Smooth muscle cell (in vitro differentiated cells): ENCODE results near the gene LRRC46. TPM values are rescaled to one million over a fixed set of nuclear protein-coding genes. Genes with fewer than 3 reads are reported as not detected.

Experiments used
- DNase-seq: peaks from one replicate; lab custom pipeline; 2025; ENCODE audit not compliant: unreplicated experiment; lab: John Stamatoyannopoulos, UW
- H2AFZ ChIP-seq: fragments of 200-600 bp; sonication (generic); 2 replicates; pipeline ENCODE4 v1.6.0; 2016; ENCODE audit warnings: antibody characterized with exemption, low read depth, mild to moderate bottlenecking
- H3F3A ChIP-seq: fragments of 200-600 bp; sonication (generic); 2 replicates; pipeline ENCODE4 v1.6.0; 2017; ENCODE audit warnings: antibody characterized with exemption, low read depth
- H3K27ac ChIP-seq: fragments of 200-600 bp; sonication (generic); 2 replicates; pipeline ENCODE4 v1.5.1; 2016; ENCODE audit warnings: low read depth, mild to moderate bottlenecking
- H3K27me3 ChIP-seq: fragments of 200-600 bp; sonication (generic); 2 replicates; pipeline ENCODE4 v1.6.1; 2016; ENCODE audit warnings: low read depth, mild to moderate bottlenecking
- H3K36me3 ChIP-seq: fragments of 200-600 bp; sonication (generic); 2 replicates; pipeline ENCODE4 v1.5.1; 2016; ENCODE audit warnings: low read depth
- H3K4me1 ChIP-seq: fragments of 200-600 bp; sonication (generic); 2 replicates; pipeline ENCODE4 v1.5.1; 2016; ENCODE audit warnings: low read depth
- H3K4me2 ChIP-seq: fragments of 200-600 bp; sonication (generic); 2 replicates; pipeline ENCODE4 v1.6.0; 2016; ENCODE audit warnings: mild to moderate bottlenecking
- H3K4me3 ChIP-seq: fragments of 200-600 bp; sonication (generic); 2 replicates; pipeline ENCODE4 v1.5.1; 2016; ENCODE audit warnings: mild to moderate bottlenecking
- H3K79me2 ChIP-seq: fragments of 200-600 bp; sonication (generic); 2 replicates; pipeline ENCODE4 v1.6.0; 2016; ENCODE audit warnings: low read depth, mild to moderate bottlenecking
- H3K9ac ChIP-seq: fragments of 200-600 bp; sonication (generic); 2 replicates; pipeline ENCODE4 v1.6.0; 2016; ENCODE audit warnings: low read depth
- H3K9me3 ChIP-seq: fragments of 200-600 bp; sonication (generic); replicated peaks from 2 replicates; pipeline ENCODE4 v1.5.1; 2016; ENCODE audit warnings: low read depth
- H4K20me1 ChIP-seq: fragments of 200-600 bp; sonication (generic); 2 replicates; pipeline ENCODE4 v1.6.0; 2016; ENCODE audit warnings: low read depth
- WGBS: methylation state at CpG from one replicate; pipeline ENCODE4 v1.1.7; 2016; ENCODE audit warnings: low lambda C conversion rate; 5-methylcytosine and 5-hydroxymethylcytosine counted together
- polyA plus RNA-seq: library from polyadenylated mRNA; unstranded; fragments of >200 nt; fragmentation: Nextera tagmentation; extraction: Ambion mirVana; gene quantifications from 2 replicates; pipeline ENCODE4 v1.2.1, GENCODE V29; 2016
- total RNA-seq: library from RNA; depleted of rRNA; stranded (reverse); fragments of >200 nt; gene quantifications from 2 replicates; pipeline ENCODE4 v1.2.3, GENCODE V29; 2014
- TF ChIP-seq, protein P1 (sequence below): fragments of 200-600 bp; sonication (generic); IDR thresholded peaks from 2 replicates; pipeline ENCODE4 v1.5.1; 2017; ENCODE audit warnings: borderline replicate concordance, mild to moderate bottlenecking, antibody characterized with exemption; ENCODE audit not compliant: insufficient read depth, poor library complexity, severe bottlenecking

Gene LRRC46
- total and polyA plus RNA-seq, 2 experiments from 2014 or later, result 0.26 TPM; not detected in 1

DNA sequence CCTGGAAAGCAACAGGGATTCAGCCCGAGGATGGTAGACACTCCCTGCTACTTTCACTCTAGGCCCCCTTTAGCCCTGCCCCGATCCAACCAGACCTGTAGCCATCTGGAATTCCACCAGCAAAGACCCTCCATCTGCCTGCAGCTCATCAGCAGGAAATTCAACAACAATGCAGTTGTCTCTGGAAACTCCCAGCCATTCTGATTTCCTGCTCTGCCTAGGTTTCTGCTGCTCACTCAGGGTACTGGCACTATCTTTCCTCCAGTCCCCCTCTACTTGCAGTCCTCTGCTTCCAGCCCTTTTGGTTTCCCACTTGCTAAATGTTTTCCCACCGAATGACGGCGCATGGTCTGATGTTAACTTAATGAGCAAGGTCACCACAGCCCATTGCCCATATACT lies 22.1 kb downstream of the LRRC46 start:
- Histone ChIP-seq H3K9me3 (no peaks in the 10 kb centered on the region), H3K4me3 (no peak overlapping the region), H3K27me3 (no peaks in the 10 kb centered on the region), H2AFZ (no peak overlapping the region), H3K79me2 (peaks cover 20% of the 10 kb centered on the region), H3K27ac (no peak overlapping the region), H3K4me1 (peaks cover 17% of the 10 kb centered on the region), H3K4me2 (no peak overlapping the region), H3F3A (peaks cover 5% of the 10 kb centered on the region), H3K9ac (no peak overlapping the region), H4K20me1 (peaks cover 19% of the 10 kb centered on the region), H3K36me3 (no peaks in the 10 kb centered on the region)
- DNase-seq, result no peak
- TF ChIP-seq, protein P1, sequence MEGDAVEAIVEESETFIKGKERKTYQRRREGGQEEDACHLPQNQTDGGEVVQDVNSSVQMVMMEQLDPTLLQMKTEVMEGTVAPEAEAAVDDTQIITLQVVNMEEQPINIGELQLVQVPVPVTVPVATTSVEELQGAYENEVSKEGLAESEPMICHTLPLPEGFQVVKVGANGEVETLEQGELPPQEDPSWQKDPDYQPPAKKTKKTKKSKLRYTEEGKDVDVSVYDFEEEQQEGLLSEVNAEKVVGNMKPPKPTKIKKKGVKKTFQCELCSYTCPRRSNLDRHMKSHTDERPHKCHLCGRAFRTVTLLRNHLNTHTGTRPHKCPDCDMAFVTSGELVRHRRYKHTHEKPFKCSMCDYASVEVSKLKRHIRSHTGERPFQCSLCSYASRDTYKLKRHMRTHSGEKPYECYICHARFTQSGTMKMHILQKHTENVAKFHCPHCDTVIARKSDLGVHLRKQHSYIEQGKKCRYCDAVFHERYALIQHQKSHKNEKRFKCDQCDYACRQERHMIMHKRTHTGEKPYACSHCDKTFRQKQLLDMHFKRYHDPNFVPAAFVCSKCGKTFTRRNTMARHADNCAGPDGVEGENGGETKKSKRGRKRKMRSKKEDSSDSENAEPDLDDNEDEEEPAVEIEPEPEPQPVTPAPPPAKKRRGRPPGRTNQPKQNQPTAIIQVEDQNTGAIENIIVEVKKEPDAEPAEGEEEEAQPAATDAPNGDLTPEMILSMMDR, result no peak
- WGBS, result 75% methylated on average over 5 of the region's 5 CpGs

DNA sequence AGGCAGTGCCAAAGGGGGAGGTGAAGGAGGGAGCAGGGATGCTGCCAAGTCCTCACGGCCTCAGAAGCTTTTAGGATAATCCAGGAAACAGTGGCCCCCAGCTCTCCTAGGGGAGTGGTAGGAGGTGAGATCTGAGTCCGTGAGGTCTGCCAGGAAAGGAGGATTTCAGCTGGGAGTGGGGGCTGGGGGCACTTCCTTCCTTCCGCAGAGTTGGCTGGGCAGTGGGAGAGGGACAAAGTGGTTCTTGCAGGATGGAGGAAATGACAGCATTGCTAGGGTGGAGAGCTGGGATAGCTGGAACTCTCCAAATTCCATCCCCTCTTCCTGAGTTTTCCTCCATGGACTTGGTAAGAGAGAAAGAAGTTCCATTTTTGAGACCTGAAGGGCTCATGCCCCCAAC lies 24.3 kb downstream of the LRRC46 start:
- Histone ChIP-seq H2AFZ (no peak overlapping the region), H3K9ac (no peak overlapping the region), H3K79me2 (peaks cover under 1% of the 10 kb centered on the region), H3K4me3 (no peak overlapping the region), H4K20me1 (no peaks in the 10 kb centered on the region), H3K36me3 (no peaks in the 10 kb centered on the region), H3F3A (no peaks in the 10 kb centered on the region), H3K4me1 (peaks cover 11% of the 10 kb centered on the region), H3K4me2 (no peak overlapping the region), H3K27ac (no peak overlapping the region), H3K27me3 (no peaks in the 10 kb centered on the region), H3K9me3 (no peaks in the 10 kb centered on the region)
- WGBS, result 45% methylated on average over 3 of the region's 3 CpGs
- no peak for DNase-seq
- TF ChIP-seq, protein P1, result no peak

DNA sequence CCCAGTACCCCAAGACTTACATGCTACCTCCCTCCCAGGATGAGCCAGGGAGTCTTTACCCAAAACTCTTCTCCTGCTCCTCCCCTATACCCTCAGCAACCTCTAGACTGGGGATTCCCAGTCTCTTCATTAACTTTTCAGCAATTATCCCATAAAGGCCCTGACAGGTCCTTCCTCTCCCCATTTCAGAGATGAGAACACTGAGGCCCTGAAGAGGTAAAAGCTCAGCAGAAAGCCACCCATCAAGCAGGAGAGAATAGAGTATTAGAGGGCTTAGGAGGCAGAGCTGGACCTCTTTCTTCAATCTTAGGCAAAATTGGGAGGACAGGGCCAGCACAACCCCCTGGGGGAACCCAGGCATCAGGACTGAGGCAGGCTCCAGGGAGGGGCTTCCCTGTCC lies 25.4 kb downstream of the LRRC46 start:
- Histone ChIP-seq H3K4me1 (peaks cover 6% of the 10 kb centered on the region), H3K36me3 (no peaks in the 10 kb centered on the region), H3K27me3 (no peaks in the 10 kb centered on the region), H3K9me3 (no peaks in the 10 kb centered on the region), H4K20me1 (no peaks in the 10 kb centered on the region), H3K9ac (no peak overlapping the region), H3K79me2 (no peaks in the 10 kb centered on the region), H3K4me2 (no peak overlapping the region), H3K27ac (no peak overlapping the region), H2AFZ (no peak overlapping the region), H3K4me3 (no peak overlapping the region), H3F3A (no peaks in the 10 kb centered on the region)
- no peak for DNase-seq
- TF ChIP-seq, protein P1, result no peak
